ENCODE data around the gene TUFT1.

Gene TUFT1

DNA sequence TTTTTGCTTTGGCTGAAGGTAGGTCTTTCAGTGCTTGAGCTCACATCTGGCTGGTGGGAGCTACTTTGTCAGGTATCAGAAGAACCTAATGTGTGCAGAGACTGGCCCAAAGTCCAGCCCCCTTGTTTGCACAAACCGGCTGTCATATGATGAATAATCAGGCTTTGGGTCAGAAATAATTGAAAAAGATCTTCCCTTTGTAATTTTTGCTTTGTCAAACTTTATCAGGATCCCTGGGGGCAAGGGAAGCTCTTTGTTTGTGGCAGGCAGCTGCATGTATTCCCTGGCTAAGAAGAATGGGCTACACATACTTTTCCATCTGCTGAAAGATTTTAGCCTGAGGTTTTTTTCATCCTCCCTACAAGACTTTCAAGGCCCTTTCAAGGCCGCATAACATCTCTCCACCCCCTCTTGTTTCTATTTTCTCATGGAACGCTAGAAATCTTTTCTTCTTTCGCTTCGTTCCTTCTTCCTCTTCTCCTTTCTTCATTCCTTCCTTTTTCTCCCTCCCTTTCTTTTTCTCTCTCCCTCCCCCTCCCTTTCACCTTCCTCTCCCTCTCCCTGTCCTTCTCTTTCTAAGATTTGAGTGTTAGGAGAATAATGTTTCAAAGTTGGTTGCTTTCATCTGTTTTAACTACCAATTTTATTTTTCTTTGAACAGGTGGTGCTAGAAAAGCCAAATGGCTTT lies 25.5 kb downstream of the TUFT1 start:
- FAIRE-seq (no peak), DNase-seq (ENCODE audit: insufficient read length, low spot score) (no peak)

DNA sequence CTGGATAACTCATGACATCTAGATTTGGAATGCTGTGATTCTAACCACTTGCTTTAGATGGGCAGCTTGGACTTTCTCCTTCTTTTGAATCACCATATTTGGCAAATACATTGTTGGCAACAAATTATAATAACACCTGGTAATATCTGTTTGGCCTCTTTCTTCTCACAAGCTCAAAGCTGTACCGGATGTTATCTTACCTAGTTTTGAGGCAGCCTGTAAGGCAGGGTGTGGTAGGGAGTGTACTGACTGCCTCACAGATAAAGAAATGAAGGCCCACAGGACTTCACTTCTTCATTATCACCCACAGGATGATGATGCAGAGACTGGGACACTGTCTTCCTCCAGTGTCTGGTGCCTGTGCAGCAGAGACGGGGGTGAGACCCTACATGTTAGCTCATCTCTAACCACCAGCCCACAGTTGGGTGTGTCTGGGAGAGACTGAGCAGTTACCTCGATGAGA lies 28.5 kb downstream of the TUFT1 start:
- FAIRE-seq (no peak), DNase-seq (ENCODE audit: insufficient read length, low spot score) (no peak)
- TF ChIP-seq, protein P1, sequence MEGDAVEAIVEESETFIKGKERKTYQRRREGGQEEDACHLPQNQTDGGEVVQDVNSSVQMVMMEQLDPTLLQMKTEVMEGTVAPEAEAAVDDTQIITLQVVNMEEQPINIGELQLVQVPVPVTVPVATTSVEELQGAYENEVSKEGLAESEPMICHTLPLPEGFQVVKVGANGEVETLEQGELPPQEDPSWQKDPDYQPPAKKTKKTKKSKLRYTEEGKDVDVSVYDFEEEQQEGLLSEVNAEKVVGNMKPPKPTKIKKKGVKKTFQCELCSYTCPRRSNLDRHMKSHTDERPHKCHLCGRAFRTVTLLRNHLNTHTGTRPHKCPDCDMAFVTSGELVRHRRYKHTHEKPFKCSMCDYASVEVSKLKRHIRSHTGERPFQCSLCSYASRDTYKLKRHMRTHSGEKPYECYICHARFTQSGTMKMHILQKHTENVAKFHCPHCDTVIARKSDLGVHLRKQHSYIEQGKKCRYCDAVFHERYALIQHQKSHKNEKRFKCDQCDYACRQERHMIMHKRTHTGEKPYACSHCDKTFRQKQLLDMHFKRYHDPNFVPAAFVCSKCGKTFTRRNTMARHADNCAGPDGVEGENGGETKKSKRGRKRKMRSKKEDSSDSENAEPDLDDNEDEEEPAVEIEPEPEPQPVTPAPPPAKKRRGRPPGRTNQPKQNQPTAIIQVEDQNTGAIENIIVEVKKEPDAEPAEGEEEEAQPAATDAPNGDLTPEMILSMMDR (IDR thresholded peaks at IDR 0.05; ENCODE audit: insufficient read depth, missing control alignments) = no peak

More for the DNA sequence above, 25.5 kb downstream of the TUFT1 start:
- TF ChIP-seq, protein P1 (IDR thresholded peaks at IDR 0.05; ENCODE audit: insufficient read depth, missing control alignments) = no peak

DNA sequence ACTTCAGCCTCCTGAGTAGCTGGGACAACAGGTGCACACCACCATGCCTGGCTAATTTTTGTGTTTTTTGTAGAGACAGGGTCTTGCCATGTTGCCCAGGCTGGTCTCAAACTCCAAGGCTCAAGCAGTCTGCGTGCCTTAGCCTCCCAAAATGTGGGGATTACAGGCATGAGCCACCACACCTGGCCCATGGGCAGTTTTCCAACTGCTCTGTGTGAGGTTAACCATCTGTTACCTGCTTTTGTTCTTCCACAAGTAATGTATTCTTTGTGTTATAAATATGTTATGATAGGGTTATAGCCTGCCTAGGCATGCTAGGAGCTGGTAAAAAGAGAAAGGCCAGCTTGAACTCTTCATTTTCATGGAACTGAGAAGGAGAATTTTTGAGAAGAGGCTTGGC lies 30.7 kb downstream of the TUFT1 start:
- DNase-seq (ENCODE audit: insufficient read length, low spot score) = no peak
- FAIRE-seq = no peak
- TF ChIP-seq, protein P1 (IDR thresholded peaks at IDR 0.05; ENCODE audit: insufficient read depth, missing control alignments) = no peak

DNA sequence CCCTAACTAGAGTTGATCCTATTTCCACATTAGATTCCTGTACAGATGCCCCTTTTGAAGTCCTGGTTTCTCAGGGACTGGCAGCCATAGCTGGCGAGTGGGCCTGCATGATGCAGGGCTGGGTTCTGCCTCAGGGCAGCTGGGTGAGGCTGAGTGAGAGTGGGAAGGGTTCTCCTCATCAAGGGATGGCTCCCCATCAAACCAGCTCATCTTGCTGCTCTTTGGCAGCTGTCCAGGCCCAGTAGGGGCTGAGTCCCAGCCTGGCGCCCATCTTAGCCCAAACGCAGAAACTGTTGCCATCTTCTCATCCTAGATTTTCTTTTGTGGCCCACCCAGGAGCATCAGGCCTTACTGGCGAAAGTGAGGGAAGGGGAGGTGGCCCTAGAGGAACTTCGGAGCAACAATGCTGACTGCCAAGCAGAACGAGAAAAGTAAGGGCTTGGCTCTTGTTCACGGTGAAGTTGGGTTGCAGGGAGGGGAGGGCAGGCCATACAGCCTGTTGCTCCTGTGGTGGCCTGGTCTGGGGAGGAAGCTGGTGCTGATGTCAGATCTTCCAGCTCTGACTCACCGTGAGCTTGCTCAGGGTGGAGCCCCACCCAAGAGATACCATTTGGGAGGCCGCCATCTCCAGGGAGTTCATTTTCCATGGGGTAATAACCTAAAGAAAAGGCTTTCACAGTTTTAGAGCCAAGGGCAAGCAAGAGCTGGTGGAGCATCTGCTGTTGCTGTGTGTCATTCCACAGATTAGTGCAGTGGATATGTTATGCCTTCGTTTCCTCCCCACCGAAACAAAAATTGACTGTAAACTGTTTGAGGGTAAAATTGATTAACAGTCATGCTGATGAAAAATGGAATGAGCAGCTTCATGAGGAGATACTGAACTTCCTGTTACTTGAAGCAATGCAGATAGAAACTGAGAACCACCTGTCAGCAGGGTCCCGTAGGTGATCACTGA lies 34.7 kb downstream of the TUFT1 start:
- DNase-seq (ENCODE audit: insufficient read length, low spot score) (no peak), FAIRE-seq (no peak)
- TF ChIP-seq, protein P1 (IDR thresholded peaks at IDR 0.05; ENCODE audit: insufficient read depth, missing control alignments) = no peak

DNA sequence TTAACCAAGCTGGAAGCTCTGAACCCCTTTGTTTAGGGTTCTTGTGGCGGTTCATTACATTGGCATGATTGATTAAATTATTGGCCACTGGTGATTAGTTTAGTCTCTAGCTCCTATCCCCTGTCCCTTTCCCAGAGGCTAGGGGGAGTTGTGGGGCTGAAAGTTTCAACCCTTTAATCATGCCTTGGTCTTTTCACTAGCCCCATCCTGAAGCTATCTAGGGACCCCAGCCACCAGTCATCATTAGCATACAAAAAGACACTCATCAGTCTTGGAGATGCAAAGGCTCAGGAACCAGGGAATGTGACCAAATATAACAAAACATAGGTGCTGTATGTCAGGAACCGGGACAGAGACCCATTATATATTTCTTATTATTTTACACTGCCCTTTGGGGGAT lies 37.1 kb downstream of the TUFT1 start:
- TF ChIP-seq, protein P1 (IDR thresholded peaks at IDR 0.05; ENCODE audit: insufficient read depth, missing control alignments) = no peak
- no peak for FAIRE-seq
- no peak for DNase-seq (ENCODE audit: insufficient read length, low spot score)

DNA sequence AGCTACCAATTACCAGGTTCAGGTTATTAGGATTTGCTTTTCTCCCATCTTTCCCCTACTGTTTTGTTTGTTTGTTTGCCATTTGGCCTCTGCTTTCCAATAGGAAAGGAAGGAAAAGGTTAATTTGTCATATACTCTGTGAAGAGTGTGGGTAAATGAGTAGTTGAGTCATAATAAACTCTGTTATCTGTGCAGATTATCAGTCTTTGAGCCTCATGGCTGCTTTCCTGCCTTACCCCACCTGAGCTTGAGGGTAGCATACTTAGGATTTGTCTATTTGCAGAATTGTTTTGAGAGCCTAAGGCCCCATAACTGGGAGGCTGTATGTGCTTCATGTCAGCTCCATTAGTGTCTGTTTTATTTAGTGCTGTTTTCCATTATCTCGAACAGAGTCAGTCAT lies 38.8 kb downstream of the TUFT1 start:
- TF ChIP-seq, protein P1 (IDR thresholded peaks at IDR 0.05; ENCODE audit: insufficient read depth, missing control alignments) = no peak
- DNase-seq (ENCODE audit: insufficient read length, low spot score) (no peak), FAIRE-seq (no peak)

Data from D721Med (cell line).